GM21529 (cell line): ENCODE results near the gene ZPR1.
"Not testable (repeated sequence)": the region's sequence is repeated elsewhere in the genome, so short reads cannot be mapped to it uniquely, and the experiment has no call there.

ENCODE experiments used
- ATAC-seq: cut with Tn5 transposase; IDR thresholded peaks from one replicate; pipeline ENCODE4 v1.9.1; 2021; ENCODE audit not compliant: unreplicated experiment

The ZPR1 gene

GRCh38 chr11:116825434-116825833 lies 37.6 kb upstream of the ZPR1 start:
- no peak for ATAC-seq

- ATAC-seq, result no peak
These were observed 35.4 kb upstream of the ZPR1 start, which contains the start of gene APOA4 for GRCh38 chr11:116823031-116823843. TSS of gene APOA4 (minus strand) at chr11:116823304. CDS start at chr11:116823191, 113 bp downstream.

- no peak for ATAC-seq
These were observed 34.8 kb upstream of the ZPR1 start for GRCh38 chr11:116822575-116822974.

DNA sequence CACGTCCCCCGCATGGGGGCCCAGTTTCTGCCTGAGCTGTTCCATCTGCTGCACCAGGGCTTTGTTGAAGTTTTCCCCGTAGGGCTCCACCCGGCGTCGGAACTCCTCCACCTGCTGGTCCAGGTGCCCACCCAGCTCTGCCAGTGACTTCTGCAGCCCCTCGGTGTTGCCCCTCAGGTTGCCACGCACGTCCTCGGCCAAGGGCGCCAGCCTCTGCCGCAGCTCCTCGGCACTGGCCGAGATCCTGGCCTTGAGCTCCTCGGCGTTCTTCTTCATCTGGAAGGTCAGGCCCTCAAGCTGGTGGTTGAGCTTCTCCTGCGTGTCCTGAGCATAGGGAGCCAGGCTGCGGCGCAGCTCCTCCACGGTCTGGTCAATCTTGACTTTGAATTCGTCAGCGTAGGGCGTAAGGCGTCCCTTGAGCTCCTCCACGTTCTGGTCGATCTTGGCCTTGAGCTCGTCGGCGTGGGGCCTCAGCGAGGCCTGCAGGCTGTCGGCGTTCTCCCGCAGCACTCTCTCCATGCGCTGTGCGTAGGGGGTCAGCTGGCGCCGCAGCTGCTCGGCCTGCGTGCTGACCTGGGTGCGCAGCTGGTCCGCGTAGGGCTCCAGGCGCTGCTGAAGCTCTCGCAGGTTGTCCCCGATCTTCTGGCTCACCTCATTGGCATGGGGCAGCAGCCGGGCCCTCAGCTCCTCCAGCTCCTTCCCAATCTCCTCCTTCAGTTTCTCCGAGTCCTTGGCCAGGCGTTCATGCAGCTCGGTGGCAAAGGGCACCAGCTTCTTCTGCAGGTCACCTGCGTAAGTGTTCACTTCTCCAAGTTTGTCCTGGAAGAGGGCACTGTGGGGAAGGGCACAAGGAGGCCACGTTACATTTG lies 33.5 kb upstream of the ZPR1 start:
- ATAC-seq, result no peak

DNA sequence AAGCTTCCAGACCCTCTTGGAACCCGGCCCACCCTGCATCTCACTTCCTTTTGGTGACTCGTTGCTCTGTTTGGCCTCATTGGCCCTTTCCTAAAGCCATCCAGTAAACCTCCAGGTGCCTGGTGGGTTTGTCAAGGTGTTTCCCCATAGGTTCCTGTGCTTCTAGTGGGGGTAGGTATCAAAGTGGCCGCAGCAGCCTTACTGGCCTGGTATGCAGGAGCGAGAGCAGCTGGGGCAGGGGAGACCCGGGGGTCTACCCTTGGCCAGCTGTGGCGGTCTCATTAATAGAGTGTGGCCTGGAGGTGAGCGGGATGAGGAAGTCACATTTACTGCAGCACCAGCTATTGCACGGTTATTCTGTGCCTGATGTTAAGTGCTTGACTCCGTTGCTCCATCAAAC lies 31.2 kb upstream of the ZPR1 start:
- no peak for ATAC-seq

GRCh38 chr11:116814502-116814901 lies 26.7 kb upstream of the ZPR1 start:
- ATAC-seq, result no peak

DNA sequence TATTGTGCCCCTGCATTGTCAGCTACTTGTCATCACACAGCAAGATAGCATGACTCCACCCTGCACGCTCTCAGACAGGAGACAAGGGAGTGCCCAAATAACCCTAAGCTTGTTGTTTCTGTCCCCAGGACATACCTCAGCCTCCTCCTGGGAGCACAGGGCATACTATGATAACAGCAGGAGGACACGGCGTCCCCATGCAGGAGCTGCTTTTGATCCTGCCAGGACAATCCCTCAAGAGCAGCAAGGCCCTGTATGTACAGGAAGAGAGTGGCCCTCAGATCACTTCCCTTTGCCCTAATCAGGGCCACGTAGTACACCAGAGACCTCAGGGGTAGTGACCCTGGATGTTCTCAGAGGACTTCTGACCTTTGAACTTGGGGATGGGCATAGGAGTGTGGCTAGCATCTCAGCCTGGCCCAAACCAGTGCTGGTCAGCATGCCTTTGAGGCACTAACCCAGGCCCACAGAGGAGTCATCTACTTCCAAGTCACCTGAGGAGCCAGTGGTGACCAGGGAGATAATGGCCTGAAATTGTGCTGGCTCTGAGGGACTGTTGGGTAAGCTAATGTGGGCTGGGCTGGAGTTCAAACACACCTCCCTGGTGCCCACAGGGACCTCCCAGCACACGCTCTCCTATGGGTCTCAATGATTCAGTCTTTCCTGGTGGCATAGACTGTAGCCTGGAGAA lies 26.1 kb upstream of the ZPR1 start:
- no peak for ATAC-seq

DNA sequence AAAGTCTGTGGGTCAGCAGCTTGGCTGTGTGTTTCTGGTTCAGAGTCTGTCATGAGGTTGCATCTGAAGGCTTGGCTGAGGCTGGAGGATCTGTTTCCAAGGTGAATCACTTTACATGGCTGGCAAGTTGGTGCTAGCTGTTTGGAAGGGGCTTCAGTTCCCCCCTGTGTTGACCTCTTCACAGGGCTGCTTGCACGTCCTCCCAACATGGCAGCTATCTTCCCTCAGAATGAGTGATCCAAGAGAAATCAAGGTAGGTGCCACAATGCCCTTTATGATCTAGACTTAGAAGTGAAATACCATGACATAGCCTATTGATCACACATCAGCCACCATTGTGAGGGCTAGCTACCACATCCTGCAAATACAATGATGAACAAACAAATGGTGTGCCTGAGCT lies 25.3 kb upstream of the ZPR1 start:
- no peak for ATAC-seq

DNA sequence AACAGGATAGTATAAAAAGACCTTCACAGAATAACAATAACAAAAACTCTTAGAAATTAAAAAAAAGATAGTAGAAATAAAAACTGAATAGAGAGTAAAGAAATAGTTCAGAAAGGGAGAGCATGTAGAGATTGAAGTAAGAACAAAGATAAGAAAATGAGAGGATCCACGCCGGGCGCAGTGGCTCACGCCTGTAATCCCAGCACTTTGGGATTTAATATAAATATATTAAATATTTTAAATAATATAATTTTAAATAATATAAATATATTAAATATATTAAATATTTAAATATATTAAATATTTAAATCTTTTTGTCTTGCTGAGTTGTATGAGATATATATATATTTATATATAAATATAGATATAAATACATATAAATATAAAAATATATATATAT lies 24.3 kb upstream of the ZPR1 start:
- ATAC-seq, result no peak

DNA sequence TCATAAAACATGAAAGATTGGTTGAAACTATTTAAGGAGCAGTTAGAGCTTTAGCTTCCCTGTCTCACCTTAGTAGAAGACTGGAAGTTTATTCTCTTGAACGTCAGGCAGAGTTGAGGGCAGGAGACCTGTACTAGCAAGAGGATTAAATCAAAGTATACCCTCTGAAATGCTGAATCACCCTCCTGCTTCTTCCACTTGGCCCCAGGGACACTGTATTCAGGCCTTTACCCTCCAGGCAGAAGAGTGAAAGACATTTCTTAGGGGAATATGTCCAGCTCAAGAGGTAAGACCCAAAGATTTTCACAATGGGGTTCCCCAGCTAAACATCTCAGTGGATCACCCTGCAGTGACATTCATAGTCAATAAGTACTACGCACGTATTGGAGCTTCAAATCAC lies 23.4 kb upstream of the ZPR1 start:
- ATAC-seq, result no peak

DNA sequence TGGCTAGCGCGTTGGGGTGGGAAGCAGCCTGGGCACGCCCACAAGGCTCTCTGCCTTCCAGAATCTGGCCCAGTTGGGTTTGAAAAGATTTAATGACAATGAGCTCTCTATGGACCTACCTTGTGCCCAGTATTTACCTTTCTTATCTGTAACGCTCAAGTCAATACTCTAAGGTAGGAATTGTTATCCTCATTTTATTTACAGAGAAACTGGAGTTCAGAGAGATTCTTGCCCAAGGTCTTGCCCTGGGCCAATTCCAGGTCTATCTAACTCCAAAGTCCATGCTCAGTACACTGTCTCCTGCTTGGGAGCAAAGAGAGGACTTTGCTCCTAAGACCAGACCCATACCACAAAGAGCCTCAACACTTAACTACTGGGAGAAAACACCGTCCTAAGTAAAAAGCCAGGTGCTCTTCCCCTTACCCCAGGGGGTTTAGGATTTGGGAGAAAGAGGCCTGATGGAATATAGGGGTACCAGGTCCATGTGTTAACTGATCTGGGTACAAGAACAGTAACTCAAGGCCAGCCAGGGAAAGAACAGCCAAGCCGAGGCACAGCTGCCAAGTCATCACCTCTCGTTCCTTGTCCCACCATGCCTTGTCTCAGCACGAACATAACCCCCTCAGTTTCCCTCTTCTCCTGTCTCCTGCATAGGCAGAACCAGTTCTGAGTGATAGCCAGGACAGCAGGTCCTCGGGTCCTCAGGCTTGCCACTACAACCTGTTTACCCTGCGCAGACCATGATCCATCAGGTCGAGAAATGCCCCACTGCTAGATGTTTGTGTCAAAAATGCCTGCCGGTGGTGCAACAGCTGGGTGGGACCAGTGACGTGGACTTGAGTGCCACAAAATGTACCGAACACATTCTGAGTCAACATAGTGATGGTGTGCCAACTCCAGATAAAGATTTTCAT lies 20.7 kb upstream of the ZPR1 start:
- ATAC-seq, result no peak

- no peak for ATAC-seq
These were observed 19.9 kb upstream of the ZPR1 start for GRCh38 chr11:116807601-116808261.

GRCh38 chr11:116804001-116804400 lies 16.2 kb upstream of the ZPR1 start:
- ATAC-seq, result no peak

DNA sequence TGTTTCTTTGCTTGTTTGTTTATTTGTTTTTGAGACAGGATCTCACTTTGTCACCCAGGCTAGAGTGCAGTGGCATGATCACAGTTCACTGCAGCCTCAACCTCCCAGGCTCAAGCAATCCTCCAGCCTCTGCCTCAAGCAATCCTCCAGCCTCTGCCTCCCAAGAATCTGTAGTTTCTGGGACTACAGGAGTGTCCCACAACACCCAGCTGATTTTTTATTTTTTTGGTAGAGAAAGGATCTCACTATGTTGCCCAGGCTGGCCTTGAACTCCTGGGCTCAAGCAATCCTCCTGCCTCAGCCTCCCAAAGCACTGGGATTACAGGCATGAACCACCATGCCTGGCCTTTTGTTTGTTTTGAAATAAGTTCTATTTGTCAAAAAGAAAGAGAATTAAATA lies 13.8 kb upstream of the ZPR1 start:
- ATAC-seq, result not testable (repeated sequence)

- no peak for ATAC-seq
These were observed 12.8 kb upstream of the ZPR1 start for GRCh38 chr11:116800610-116801009.

- ATAC-seq, result no peak
These were observed 10.5 kb upstream of the ZPR1 start for GRCh38 chr11:116798368-116798767.

GRCh38 chr11:116797816-116798215 lies 10.0 kb upstream of the ZPR1 start:
- ATAC-seq, result no peak

DNA sequence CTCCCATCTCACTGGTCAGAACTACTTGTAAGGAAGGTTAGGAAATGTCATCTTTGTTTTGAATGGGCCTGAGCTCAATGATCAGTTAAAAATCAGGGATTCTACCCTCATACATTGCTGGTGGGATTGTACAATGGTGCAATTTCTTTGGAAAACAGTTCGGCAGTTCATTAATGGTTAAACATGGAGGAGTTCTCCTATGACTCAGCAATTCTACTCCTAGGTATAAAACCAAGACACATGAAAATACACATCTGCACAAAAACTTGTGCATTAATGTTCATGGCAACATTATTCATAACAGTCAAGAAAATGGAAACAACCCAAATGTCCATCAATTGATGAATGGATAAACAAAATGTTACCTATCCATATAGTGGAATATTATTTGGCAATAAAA lies 8.7 kb upstream of the ZPR1 start:
- ATAC-seq, result no peak

GRCh38 chr11:116794851-116795250 lies 7.0 kb upstream of the ZPR1 start:
- no peak for ATAC-seq

GRCh38 chr11:116793772-116794097 lies 5.9 kb upstream of the ZPR1 start:
- no peak for ATAC-seq
